Activated B cell treated with CpG ODN at 0.5 μM for 24 hours (primary cell): ENCODE data around the gene PAGE5. TPM values are rescaled to one million over a fixed set of nuclear protein-coding genes. Genes with fewer than 3 reads are reported as not detected.

ENCODE experiments used
- ATAC-seq: fragments of 200-7000 bp; cut with Tn5 transposase; one replicate; pipeline ENCODE4 v1.10.0; 2021; ENCODE audit warnings: low read depth, mild to moderate bottlenecking, moderate library complexity
- CTCF ChIA-PET: fragments of 350-600 bp; sonication (Branson Sonifier 250); formaldehyde crosslinking; loops from one replicate; lab custom pipeline; 2021; ENCODE audit warnings: antibody characterized with exemption; lab: Charles Lee
- POLR2A ChIA-PET: fragments of 350-600 bp; sonication (Branson Sonifier 250); formaldehyde crosslinking; loops from one replicate; lab custom pipeline; 2021; ENCODE audit warnings: antibody characterized with exemption; lab: Charles Lee
- DNase-seq: peaks from one replicate; pipeline ENCODE4 v3.0.0; 2022
- H3K27ac Mint-ChIP-seq: one replicate; pipeline ENCODE4 v1.8.0; 2020; ENCODE audit warnings: mixed read lengths
- H3K27me3 Mint-ChIP-seq: one replicate; pipeline ENCODE4 v1.8.0; 2021; ENCODE audit warnings: mixed read lengths
- H3K36me3 Mint-ChIP-seq: one replicate; pipeline ENCODE4 v1.8.0; 2021; ENCODE audit warnings: low read depth, mixed read lengths
- H3K4me1 Mint-ChIP-seq: one replicate; pipeline ENCODE4 v1.8.0; 2021; ENCODE audit warnings: mixed read lengths
- H3K4me3 Mint-ChIP-seq: one replicate; pipeline ENCODE4 v1.8.0; 2020; ENCODE audit warnings: mild to moderate bottlenecking, mixed read lengths
- H3K9me3 Mint-ChIP-seq: one replicate; pipeline ENCODE4 v1.8.0; 2020; ENCODE audit warnings: mixed read lengths
- intact Hi-C: fragments of 100-400 bp; cut with micrococcal nuclease; formaldehyde crosslinking; loops from one replicate; pipeline ENCODE4 v1.15.1; 2024
- total RNA-seq: library from RNA; stranded (reverse); gene quantifications from 2 replicates; pipeline ENCODE4 v1.2.3, GENCODE V29; 2022
- TF ChIP-seq, protein P1 (sequence below): fragments of 200-600 bp; IDR thresholded peaks from one replicate; pipeline ENCODE4 v1.8.0; 2022; ENCODE audit warnings: antibody characterized with exemption, mild to moderate bottlenecking

PAGE5 gene, protein sequence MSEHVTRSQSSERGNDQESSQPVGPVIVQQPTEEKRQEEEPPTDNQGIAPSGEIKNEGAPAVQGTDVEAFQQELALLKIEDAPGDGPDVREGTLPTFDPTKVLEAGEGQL
- total RNA-seq = 0.67 and 1.8 TPM in 2 replicates

DNA sequence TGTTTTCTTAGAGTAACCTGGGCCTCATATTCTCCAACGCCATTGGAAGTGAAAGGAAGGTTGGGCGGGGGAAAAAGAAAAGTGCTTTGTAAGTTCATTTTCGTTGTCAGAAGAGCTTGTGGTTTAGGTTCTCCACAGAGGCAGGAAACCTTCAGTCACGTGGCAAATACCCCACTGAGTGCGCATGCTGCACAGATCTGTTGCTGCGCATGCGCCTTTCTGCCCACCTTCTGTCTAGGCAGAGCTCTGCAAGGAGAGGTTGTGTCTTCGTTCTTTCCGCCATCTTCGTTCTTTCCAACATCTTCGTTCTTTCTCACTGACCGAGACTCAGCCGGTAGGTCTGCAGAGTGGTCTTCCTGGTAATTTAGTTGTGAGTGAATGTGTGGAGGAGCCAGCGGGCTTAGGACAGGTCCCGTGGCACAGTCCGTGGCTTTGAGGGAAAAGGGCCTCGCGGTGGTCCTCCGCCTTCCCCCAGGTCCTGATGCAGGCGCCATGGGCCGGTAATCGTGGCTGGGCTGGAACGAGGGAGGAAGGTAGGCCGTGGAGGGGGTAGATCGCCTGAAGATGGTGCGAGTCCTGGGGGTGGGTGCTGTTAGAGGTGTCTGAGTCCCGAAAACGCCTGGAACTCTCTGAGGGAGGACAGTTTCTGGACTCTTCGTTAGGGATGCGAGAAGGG lies at the start of gene PAGE5:
PAGE5 (plus strand) TSS at position 228 of the 676 bp plus-strand sequence. CDS start 1,037 bp downstream, outside the sequence.
- no peak within 1 kb of the TSS for H3K27ac Mint-ChIP-seq
- no peak within 1 kb of the TSS for H3K4me3 Mint-ChIP-seq
- H3K27me3 Mint-ChIP-seq = no peaks in the 10 kb centered on the region
- CTCF ChIA-PET = no interaction called here
- H3K36me3 Mint-ChIP-seq = no peaks in the 10 kb centered on the region
- intact Hi-C loops = no loop called here
- TF ChIP-seq, protein P1, sequence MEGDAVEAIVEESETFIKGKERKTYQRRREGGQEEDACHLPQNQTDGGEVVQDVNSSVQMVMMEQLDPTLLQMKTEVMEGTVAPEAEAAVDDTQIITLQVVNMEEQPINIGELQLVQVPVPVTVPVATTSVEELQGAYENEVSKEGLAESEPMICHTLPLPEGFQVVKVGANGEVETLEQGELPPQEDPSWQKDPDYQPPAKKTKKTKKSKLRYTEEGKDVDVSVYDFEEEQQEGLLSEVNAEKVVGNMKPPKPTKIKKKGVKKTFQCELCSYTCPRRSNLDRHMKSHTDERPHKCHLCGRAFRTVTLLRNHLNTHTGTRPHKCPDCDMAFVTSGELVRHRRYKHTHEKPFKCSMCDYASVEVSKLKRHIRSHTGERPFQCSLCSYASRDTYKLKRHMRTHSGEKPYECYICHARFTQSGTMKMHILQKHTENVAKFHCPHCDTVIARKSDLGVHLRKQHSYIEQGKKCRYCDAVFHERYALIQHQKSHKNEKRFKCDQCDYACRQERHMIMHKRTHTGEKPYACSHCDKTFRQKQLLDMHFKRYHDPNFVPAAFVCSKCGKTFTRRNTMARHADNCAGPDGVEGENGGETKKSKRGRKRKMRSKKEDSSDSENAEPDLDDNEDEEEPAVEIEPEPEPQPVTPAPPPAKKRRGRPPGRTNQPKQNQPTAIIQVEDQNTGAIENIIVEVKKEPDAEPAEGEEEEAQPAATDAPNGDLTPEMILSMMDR = no peak
- no peaks in the 10 kb centered on the region for H3K4me1 Mint-ChIP-seq
- no peaks in the 10 kb centered on the region for H3K9me3 Mint-ChIP-seq
- ATAC-seq = no peak
- POLR2A ChIA-PET = no interaction called here
- no peak for DNase-seq

- intact Hi-C loops = no loop called here
- no peak overlapping the region for H3K4me3 Mint-ChIP-seq
- CTCF ChIA-PET = no interaction called here
- no peak overlapping the region for H3K27ac Mint-ChIP-seq
- H3K36me3 Mint-ChIP-seq = no peaks in the 10 kb centered on the region
- H3K27me3 Mint-ChIP-seq = no peaks in the 10 kb centered on the region
- DNase-seq (no peak), ATAC-seq (no peak)
- H3K9me3 Mint-ChIP-seq = peaks cover 2% of the 10 kb centered on the region
- H3K4me1 Mint-ChIP-seq = no peaks in the 10 kb centered on the region
- POLR2A ChIA-PET = no interaction called here
- TF ChIP-seq, protein P1 = no peak
These were observed 32.9 kb upstream of the PAGE5 start for GRCh38 chrX:55187281-55187680.

DNA sequence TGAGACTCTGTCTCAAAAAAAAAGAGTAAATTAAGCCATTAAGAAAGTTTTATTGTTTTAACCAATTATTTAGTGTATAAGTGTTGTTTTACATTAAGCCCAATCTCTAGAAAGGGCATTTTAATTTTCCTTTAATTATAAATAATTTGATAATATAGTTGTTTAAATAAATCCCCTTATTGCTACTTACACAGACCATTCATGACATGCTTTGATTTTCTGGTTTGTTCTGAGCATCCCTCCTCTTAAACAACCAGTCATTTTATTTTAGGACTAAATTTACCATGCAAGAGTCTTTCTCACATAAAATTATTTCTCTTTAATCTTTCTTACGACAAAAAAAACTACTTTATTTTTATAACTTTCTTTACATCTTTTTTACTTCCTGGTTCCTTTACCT lies 23.5 kb upstream of the PAGE5 start:
- no peak for DNase-seq
- intact Hi-C loops = no loop called here
- Mint-ChIP-seq H3K36me3 (no peaks in the 10 kb centered on the region), H3K4me3 (no peak overlapping the region), H3K4me1 (no peaks in the 10 kb centered on the region), H3K9me3 (peaks cover 2% of the 10 kb centered on the region), H3K27ac (no peak overlapping the region), H3K27me3 (no peaks in the 10 kb centered on the region)
- no peak for ATAC-seq
- CTCF ChIA-PET = no interaction called here
- POLR2A ChIA-PET = no interaction called here
- TF ChIP-seq, protein P1 = no peak

GRCh38 chrX:55201930-55202579 lies 18.1 kb upstream of the PAGE5 start:
- Mint-ChIP-seq H3K9me3 (no peaks in the 10 kb centered on the region), H3K36me3 (no peaks in the 10 kb centered on the region), H3K27me3 (no peaks in the 10 kb centered on the region), H3K4me3 (no peak overlapping the region), H3K4me1 (no peaks in the 10 kb centered on the region), H3K27ac (no peak overlapping the region)
- TF ChIP-seq, protein P1 = no peak
- ChIA-PET POLR2A (no interaction called here), CTCF (no interaction called here)
- intact Hi-C loops = no loop called here
- no peak for DNase-seq
- no peak for ATAC-seq

- DNase-seq (no peak), ATAC-seq (no peak)
- no peak overlapping the region for H3K27ac Mint-ChIP-seq
- TF ChIP-seq, protein P1 = no peak
- ChIA-PET CTCF (no interaction called here), POLR2A (no interaction called here)
- intact Hi-C loops = no loop called here
- no peak overlapping the region for H3K4me3 Mint-ChIP-seq
- no peaks in the 10 kb centered on the region for H3K4me1 Mint-ChIP-seq
- no peaks in the 10 kb centered on the region for H3K27me3 Mint-ChIP-seq
- H3K36me3 Mint-ChIP-seq = no peaks in the 10 kb centered on the region
- H3K9me3 Mint-ChIP-seq = no peaks in the 10 kb centered on the region
These were observed 13.8 kb upstream of the PAGE5 start for GRCh38 chrX:55206162-55206941.
